DMS79 (cell line): ENCODE results near the gene NRXN2.

Experiments
- DNase-seq: peaks from one replicate; lab custom pipeline; 2025; lab: John Stamatoyannopoulos, UW

NRXN2 gene

DNA sequence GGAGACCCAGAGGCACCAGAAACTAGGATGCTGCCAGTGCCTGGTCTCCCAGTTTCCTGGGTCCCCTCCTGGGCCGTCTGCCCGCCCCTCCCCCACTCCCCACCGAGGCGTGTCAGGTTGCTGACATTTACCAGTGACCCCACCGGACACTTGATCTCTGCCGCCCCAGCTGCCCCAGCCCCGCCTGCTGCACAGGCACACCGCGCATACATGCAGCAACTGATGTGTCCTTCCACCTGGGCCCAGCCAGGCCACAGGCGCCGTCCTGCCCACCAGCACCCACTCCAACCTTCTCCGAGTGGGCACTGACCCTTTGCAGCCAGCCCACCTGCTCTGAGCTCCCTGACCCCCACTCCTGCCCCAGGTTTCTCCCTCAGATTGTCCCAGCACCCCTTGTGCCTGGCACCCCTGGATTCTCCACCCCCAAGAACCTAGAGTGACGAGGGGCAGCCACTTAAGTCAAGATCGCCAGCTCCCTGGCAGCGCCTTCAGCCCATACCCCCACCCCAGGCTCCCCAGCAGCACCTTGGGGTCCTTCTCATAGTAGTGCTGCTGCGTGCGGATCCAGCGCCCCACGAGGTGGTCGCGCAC, 36.2 kb upstream of the NRXN2 start:
- DNase-seq: no peak

GRCh38 chr11:64758330-64759079, 35.5 kb upstream of the NRXN2 start:
- DNase-seq: no peak

DNA sequence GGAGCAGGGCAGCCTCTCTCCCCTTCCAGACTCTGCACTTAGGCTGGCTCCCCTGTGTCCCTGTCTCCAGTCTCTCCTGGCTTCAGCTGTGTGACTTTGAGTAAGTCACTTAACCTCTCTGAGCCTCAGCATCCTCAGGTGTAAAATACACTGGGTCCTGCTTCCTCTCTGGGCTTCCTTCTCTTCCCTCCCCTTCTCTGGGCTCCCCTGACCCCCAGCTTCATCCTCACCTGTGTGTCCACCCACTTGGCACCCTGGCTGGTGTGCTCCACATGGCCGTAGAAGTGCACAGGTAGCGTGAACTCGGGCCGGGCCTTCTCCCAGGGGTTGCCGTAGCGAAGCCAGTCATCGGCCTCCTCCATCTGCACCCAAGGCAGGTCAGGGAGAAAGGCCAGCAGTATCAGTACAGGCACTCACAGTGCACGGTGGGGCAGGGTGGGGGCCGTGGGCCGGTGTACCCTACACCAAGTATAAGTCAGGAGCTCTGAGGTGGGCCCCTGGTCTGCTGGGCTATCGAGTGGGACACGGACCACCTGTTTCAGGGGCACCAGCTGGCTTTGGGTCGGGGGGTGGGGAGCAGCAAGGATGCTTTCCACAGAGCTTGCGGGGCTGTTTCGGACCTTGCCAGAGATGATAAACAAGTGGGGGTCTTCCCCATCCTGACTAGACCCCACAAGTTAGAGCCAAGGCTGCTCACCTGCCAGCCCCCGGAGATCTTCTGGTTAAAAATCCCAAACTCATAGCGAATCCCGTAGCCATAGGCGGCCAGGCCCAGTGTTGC, 34.7 kb upstream of the NRXN2 start:
- no peak for DNase-seq

GRCh38 chr11:64755681-64756361, 32.8 kb upstream of the NRXN2 start:
- DNase-seq: no peak

GRCh38 chr11:64754919-64755662, 32.1 kb upstream of the NRXN2 start:
- DNase-seq: no peak

- DNase-seq: no peak
These were observed 31.3 kb upstream of the NRXN2 start for GRCh38 chr11:64754124-64754918.

DNA sequence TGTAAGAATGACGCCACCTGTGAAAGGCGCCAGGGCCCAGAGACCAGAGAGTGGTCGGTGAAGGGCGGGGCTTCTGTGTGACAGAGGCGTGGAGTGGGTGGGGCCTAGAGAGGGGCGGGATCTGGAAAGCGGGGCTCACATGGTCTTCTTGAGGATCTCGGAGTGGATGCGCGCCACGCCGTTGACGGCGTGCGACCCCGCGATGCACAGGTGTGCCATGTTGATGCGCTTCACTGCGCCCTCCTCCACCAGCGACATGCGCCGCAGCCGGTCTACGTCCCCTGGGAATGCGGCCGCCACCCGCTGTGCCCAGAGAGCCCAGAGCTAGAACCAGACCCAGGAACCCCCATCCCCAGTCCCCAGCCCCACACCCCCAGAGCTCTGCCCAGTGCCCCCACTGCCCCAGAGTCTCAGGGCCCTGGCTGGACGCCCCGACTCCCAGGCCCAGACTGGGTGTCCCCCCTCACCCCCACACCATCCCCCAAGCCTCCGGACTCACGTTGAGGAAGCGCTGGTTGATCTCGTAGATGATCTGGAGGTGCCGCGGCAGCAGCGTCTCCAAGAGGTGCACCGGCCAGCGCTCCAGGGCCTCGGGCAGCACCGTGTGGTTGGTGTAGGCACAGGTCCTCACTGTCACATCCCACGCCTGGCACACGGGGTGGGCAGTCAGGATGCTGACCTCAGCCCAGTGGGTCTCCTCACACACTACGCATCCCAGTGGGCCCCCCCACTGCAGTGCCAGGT, 30.6 kb upstream of the NRXN2 start:
- DNase-seq: no peak

DNA sequence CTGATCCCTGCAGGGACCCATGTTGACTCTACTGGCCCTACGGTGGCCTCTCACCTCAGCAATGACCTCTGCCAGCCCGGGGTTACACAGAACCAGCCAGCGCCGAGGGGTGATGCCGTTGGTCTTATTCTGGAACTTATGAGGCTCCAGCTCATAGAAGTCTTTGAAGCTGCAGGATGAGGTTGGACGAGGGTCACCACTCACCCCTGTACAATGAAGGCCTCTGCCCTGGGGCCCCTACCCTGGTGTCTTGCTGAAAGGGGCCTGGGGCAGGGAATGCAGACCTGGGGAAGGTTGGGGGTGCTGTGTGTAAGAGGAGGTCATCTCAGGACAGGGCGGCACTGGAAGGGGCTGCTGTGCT, 30.0 kb upstream of the NRXN2 start:
- DNase-seq: no peak

- no peak for DNase-seq
These were observed 29.4 kb upstream of the NRXN2 start for GRCh38 chr11:64752175-64752970.

DNA sequence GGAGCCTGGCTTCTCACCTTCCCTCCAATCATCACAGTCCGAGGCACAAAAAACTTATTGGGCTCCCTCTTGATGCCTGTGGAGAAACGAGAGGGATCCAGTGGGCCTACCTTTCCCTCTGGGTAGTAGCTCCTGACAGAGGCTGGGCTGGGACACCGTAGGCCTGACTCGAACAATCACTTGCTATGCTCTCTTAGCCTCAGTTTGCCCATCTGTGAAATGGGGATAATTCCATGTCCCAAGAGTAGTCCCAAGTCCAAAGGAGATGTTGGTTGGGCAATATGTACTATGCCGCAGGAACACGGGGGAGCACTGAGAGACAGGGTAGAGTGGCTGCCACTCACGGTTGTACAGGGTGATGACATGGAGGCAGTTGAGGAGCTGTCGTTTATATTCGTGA, 28.6 kb upstream of the NRXN2 start:
- DNase-seq: no peak

GRCh38 chr11:64751136-64751535, 28.1 kb upstream of the NRXN2 start:
- no peak for DNase-seq

DNA sequence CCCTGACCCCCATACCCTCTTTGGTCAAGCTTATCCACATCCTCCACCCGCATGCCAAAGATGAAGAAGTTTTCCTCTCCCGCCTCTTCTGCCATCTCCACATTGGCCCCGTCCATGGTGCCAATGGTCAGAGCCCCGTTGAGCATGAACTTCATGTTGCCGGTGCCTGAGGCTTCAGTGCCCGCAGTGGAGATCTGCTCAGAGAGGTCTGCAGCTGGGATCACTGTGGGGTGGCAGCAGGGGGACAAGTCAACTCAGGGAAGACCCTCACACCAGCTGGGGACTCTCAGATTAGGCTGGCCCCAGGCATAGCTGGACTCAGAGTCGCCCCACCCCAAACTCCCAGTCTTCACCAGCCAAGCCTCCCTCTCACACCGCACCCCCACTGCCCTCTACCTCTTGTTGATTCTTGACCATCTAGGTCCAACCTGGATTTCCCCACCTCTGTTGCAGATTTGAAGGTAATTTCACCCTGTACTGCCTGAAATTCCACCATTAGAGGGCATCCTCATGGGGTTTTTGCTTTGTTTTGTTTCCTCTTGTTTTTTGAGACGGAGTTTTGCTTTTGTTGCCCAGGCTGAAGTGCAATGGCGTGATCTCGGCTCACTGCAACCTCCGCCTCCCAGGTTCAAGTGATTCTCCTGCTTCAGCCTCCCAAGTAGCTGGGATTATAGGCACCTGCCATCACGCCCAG, 27.5 kb upstream of the NRXN2 start:
- no peak for DNase-seq

- no peak for DNase-seq
These were observed 25.1 kb upstream of the NRXN2 start for GRCh38 chr11:64747961-64748665.

DNA sequence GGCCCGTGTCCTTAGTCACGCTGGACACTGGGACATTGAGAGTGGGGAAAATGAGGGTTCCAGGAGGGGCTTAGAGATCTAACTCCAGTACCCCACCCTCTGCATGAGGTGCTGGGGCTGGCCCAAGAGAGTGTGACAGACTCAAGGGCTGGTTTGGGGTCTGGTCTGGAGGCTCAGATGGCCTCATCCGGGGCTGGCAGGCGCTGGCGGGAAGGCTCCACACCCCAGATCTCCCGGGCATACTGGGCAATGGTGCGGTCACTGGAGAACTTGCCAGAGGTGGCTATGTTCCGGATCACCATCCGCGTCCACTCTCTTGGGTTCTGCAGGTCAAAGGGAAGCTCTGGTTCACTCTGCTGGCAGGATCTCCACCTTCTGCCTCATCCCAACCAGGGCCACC, 23.5 kb upstream of the NRXN2 start:
- no peak for DNase-seq

DNA sequence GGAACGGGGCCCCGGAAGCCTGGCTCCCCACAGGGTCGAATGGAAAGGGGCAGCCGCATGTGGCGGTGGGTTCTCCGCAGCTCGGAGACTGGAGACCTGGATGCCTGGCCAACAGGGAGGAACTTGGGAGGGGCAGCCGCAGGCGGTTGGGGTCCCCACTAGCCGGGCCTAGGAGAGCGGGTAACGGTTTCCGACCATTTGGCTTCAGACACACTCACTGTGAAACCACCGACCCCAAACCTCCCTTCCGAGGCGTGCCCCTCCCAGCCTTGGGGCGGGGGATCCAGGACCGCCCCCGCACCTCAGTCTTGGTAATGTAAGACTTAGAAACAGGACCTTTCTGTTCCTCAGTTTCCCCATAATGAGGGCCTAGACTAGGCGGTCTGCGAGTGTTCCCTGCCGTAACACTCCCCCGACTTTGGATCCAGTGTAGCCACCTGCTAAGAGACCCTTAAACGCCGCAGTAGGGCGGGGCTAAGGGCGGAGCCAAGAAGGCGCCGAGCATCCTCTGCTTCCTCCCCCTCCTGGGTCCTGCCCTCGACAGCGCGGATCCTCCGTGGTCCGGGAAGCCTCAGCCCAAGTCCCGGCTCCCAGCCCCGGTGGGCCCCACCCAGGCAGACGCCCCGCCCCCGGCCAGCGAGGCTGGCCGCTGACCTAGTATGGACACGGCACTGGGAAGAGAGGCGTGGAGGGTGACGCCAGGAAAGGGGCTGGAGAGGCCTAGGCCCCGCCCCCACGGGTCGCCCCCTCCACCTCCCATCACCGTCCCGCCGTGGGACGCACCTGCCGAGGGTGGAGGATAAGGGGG, 22.7 kb upstream of the NRXN2 start:
- DNase-seq: no peak

DNA sequence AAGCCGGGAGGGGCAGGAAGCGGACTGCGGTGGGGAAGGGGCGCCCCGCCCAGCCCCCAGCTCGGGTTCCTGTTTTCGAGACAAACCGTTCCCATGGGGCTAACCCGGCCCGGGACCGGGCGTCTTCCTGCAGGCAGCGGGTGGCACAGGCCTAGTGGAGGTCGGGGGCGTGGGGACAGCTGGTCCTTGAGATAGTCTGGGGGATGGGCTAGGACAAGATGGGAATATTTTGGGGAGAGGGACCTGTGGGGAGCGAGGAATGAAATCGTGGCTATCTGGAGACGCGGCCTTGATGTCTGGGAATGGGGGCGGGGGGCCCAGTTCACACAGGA, 22.2 kb upstream of the NRXN2 start:
- DNase-seq: no peak

GRCh38 chr11:64744544-64745188, 21.7 kb upstream of the NRXN2 start:
- DNase-seq: no peak
